ENCODE measurements around the gene RBBP8NL. TPM values are rescaled to one million over a fixed set of nuclear protein-coding genes. Genes with fewer than 3 reads are reported as not detected.

Gene RBBP8NL
- polyA plus RNA-seq, 2 of the 4 experiments (the other 2 are of a cell fraction), result not detected

DNA sequence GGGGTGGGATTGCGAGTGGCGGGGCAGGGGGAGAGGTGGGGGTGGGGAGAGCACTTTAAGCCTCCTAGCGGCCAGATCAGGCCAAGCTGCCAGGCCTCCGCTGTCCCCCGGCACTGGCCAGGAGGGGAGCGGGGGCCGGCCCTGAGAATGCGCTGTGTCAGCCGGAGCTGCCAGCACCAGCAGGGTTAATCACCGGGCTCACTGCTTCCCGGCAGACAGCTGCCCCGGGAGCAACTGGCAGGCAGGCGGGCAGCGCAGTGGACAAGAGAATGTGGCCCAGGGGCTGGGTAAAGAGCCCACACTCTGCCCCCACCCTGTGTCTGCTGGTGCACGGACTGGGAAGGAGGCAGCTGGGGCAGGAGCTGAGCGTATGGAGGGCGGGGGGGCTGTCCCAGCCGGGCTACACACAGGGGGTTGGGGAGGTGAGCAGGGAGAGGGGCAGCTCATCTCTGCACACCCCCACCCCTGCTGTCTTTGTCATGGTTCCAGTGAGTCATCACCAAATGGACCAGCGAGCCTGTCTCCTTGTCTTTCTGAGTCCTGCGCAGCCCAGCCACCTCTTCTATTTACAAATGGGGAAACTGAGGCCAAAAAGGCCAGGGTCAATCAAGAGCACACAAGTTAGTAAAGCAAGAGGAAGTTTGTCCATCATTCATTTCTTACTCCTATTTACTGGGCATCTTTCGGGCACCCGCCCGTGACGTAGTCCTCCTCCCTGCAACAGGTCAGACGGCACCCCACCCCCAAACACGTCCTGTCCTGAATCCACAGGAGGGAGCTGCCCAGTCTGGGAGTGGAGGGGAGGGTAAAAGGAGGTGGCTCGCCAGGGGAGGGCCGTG is 58.1 kb downstream of the RBBP8NL start (continued):
- TF ChIP-seq, protein P1, sequence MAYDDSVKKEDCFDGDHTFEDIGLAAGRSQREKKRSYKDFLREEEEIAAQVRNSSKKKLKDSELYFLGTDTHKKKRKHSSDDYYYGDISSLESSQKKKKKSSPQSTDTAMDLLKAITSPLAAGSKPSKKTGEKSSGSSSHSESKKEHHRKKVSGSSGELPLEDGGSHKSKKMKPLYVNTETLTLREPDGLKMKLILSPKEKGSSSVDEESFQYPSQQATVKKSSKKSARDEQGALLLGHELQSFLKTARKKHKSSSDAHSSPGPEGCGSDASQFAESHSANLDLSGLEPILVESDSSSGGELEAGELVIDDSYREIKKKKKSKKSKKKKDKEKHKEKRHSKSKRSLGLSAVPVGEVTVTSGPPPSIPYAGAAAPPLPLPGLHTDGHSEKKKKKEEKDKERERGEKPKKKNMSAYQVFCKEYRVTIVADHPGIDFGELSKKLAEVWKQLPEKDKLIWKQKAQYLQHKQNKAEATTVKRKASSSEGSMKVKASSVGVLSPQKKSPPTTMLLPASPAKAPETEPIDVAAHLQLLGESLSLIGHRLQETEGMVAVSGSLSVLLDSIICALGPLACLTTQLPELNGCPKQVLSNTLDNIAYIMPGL (CRISPR knock-in tag; IDR thresholded peaks at IDR 0.05; ENCODE audit: borderline replicate concordance), result no peak
- TF ChIP-seq RFX5 (IDR thresholded peaks at IDR 0.05) (no peak), TFCP2L1 (CRISPR knock-in tag; IDR thresholded peaks at IDR 0.05) (no peak), RARB (CRISPR knock-in tag; IDR thresholded peaks at IDR 0.05) (no peak), TP53 (CRISPR knock-in tag; IDR thresholded peaks at IDR 0.05) (no peak), HEYL (CRISPR knock-in tag; IDR thresholded peaks at IDR 0.05) (no peak), JUN (IDR thresholded peaks at IDR 0.05) (peak; percentile 49 to 82; a peak in 4 of 5 replicates), ZFP36 (IDR thresholded peaks at IDR 0.05; ENCODE audit: borderline replicate concordance, partially characterized antibody) (no peak), MAFK (IDR thresholded peaks at IDR 0.05; ENCODE audit: partially characterized antibody) (peak; percentile 86), ZNF302 (CRISPR knock-in tag; IDR thresholded peaks at IDR 0.05) (no peak), RCOR1 (IDR thresholded peaks at IDR 0.05; ENCODE audit: low read depth, low read length) (no peak), POLR2A (IDR thresholded peaks at IDR 0.05; ENCODE audit: low read length) (peak; percentile 60), HOXB5 (CRISPR knock-in tag; IDR thresholded peaks at IDR 0.05) (no peak), SMC3 (IDR thresholded peaks at IDR 0.05) (peak; percentile 38; the same call in 2 of the 3 replicates), MYC (IDR thresholded peaks at IDR 0.05; ENCODE audit: borderline replicate concordance, low read length) (no peak), MAZ (IDR thresholded peaks at IDR 0.05; ENCODE audit: borderline replicate concordance, low read depth, low read length) (peak; percentile 33; the same call in 1 of the 2 replicates), ZSCAN20 (CRISPR knock-in tag; IDR thresholded peaks at IDR 0.05) (no peak), FOXS1 (CRISPR knock-in tag; IDR thresholded peaks at IDR 0.05) (no peak), EP300 (IDR thresholded peaks at IDR 0.05) (peak; percentile 35 to 44; a peak in 2 of 5 replicates), NFE2L2 (conservative IDR thresholded peaks at IDR 0.05; ENCODE audit: low read length) (0 out of 2 replicates have a peak, but pooled peaks have one; percentile 2), NPAS2 (CRISPR knock-in tag; IDR thresholded peaks at IDR 0.05; ENCODE audit: borderline replicate concordance) (no peak), ZC3H11A (IDR thresholded peaks at IDR 0.05) (no peak), CHD4 (IDR thresholded peaks at IDR 0.05; ENCODE audit: borderline replicate concordance) (no peak), RNF2 (IDR thresholded peaks at IDR 0.05; ENCODE audit: borderline replicate concordance, low read depth) (no peak), HDAC2 (IDR thresholded peaks at IDR 0.05) (no peak), SREBF2 (IDR thresholded peaks at IDR 0.05) (no peak), EHMT2 (IDR thresholded peaks at IDR 0.05; ENCODE audit: low read depth) (no peak), ESRRA (IDR thresholded peaks at IDR 0.05; ENCODE audit: borderline replicate concordance, low read length) (no peak), FOSL2 (IDR thresholded peaks at IDR 0.05) (peak; percentile 64), FOSL2 (CRISPR knock-in tag; IDR thresholded peaks at IDR 0.05) (peak; percentile 83), HOXA7 (CRISPR knock-in tag; IDR thresholded peaks at IDR 0.05) (no peak)
- TF ChIP-seq, protein P2, sequence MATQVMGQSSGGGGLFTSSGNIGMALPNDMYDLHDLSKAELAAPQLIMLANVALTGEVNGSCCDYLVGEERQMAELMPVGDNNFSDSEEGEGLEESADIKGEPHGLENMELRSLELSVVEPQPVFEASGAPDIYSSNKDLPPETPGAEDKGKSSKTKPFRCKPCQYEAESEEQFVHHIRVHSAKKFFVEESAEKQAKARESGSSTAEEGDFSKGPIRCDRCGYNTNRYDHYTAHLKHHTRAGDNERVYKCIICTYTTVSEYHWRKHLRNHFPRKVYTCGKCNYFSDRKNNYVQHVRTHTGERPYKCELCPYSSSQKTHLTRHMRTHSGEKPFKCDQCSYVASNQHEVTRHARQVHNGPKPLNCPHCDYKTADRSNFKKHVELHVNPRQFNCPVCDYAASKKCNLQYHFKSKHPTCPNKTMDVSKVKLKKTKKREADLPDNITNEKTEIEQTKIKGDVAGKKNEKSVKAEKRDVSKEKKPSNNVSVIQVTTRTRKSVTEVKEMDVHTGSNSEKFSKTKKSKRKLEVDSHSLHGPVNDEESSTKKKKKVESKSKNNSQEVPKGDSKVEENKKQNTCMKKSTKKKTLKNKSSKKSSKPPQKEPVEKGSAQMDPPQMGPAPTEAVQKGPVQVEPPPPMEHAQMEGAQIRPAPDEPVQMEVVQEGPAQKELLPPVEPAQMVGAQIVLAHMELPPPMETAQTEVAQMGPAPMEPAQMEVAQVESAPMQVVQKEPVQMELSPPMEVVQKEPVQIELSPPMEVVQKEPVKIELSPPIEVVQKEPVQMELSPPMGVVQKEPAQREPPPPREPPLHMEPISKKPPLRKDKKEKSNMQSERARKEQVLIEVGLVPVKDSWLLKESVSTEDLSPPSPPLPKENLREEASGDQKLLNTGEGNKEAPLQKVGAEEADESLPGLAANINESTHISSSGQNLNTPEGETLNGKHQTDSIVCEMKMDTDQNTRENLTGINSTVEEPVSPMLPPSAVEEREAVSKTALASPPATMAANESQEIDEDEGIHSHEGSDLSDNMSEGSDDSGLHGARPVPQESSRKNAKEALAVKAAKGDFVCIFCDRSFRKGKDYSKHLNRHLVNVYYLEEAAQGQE (IDR thresholded peaks at IDR 0.05), result no peak
- TF ChIP-seq, protein P3, sequence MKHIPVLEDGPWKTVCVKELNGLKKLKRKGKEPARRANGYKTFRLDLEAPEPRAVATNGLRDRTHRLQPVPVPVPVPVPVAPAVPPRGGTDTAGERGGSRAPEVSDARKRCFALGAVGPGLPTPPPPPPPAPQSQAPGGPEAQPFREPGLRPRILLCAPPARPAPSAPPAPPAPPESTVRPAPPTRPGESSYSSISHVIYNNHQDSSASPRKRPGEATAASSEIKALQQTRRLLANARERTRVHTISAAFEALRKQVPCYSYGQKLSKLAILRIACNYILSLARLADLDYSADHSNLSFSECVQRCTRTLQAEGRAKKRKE (CRISPR knock-in tag; IDR thresholded peaks at IDR 0.05; ENCODE audit: low read depth), result no peak
- TF ChIP-seq, protein P4, sequence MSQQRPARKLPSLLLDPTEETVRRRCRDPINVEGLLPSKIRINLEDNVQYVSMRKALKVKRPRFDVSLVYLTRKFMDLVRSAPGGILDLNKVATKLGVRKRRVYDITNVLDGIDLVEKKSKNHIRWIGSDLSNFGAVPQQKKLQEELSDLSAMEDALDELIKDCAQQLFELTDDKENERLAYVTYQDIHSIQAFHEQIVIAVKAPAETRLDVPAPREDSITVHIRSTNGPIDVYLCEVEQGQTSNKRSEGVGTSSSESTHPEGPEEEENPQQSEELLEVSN (IDR thresholded peaks at IDR 0.05; ENCODE audit: borderline replicate concordance, low read depth), result 0 out of 2 replicates have a peak, but pooled peaks have one; percentile 7
- TF ChIP-seq, protein P5, sequence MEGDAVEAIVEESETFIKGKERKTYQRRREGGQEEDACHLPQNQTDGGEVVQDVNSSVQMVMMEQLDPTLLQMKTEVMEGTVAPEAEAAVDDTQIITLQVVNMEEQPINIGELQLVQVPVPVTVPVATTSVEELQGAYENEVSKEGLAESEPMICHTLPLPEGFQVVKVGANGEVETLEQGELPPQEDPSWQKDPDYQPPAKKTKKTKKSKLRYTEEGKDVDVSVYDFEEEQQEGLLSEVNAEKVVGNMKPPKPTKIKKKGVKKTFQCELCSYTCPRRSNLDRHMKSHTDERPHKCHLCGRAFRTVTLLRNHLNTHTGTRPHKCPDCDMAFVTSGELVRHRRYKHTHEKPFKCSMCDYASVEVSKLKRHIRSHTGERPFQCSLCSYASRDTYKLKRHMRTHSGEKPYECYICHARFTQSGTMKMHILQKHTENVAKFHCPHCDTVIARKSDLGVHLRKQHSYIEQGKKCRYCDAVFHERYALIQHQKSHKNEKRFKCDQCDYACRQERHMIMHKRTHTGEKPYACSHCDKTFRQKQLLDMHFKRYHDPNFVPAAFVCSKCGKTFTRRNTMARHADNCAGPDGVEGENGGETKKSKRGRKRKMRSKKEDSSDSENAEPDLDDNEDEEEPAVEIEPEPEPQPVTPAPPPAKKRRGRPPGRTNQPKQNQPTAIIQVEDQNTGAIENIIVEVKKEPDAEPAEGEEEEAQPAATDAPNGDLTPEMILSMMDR (IDR thresholded peaks at IDR 0.05), result peak; percentile 29; the same call in 2 of the 3 replicates
